ENCODE results near the gene GFPT2. TPM values are rescaled to one million over a fixed set of nuclear protein-coding genes. Genes with fewer than 3 reads are reported as not detected.

The GFPT2 gene
- total RNA-seq, 1 donor from 2014 or later, result 15.7 TPM

DNA sequence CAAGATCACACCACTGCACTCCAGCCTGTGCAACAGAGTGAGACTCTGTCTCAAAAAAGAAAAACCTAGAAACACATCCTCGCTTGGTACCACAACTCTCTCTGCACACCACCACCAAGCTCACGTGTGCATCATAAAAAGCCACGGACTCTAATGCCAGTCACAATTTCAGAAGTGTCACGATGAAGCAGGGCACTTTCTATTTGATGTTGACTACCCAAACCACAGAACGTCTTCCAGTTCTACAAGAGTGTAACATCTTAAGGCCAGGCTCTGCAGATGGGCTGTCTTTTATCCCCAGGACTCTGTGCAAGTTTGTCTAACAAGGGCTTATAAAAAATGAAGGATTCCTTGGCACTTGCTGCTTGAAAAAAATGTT, 22.9 kb downstream of the GFPT2 start:
- TF ChIP-seq, protein P1, sequence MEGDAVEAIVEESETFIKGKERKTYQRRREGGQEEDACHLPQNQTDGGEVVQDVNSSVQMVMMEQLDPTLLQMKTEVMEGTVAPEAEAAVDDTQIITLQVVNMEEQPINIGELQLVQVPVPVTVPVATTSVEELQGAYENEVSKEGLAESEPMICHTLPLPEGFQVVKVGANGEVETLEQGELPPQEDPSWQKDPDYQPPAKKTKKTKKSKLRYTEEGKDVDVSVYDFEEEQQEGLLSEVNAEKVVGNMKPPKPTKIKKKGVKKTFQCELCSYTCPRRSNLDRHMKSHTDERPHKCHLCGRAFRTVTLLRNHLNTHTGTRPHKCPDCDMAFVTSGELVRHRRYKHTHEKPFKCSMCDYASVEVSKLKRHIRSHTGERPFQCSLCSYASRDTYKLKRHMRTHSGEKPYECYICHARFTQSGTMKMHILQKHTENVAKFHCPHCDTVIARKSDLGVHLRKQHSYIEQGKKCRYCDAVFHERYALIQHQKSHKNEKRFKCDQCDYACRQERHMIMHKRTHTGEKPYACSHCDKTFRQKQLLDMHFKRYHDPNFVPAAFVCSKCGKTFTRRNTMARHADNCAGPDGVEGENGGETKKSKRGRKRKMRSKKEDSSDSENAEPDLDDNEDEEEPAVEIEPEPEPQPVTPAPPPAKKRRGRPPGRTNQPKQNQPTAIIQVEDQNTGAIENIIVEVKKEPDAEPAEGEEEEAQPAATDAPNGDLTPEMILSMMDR (IDR thresholded peaks at IDR 0.05; ENCODE audit: unreplicated experiment), result no peak
- DNase-seq (ENCODE audit: low spot score in 2 of 2, unreplicated experiment in 2 of 2), result no peak
- Mint-ChIP-seq H3K4me3 (no peak overlapping the region), H3K36me3 (peaks cover 4% of the 10 kb centered on the region), H3K27ac (peak overlapping the region; percentile 68), H3K27me3 (ENCODE audit: low read depth) (no peaks in the 10 kb centered on the region), H3K9me3 (no peaks in the 10 kb centered on the region), H3K4me1 (peaks cover 22% of the 10 kb centered on the region)

GRCh38 chr5:180329606-180330269, 23.4 kb downstream of the GFPT2 start:
- peaks cover 22% of the 10 kb centered on the region for H3K4me1 Mint-ChIP-seq
- peaks cover 4% of the 10 kb centered on the region for H3K36me3 Mint-ChIP-seq
- no peak overlapping the region for H3K27ac Mint-ChIP-seq
- DNase-seq (ENCODE audit: low spot score in 2 of 2, unreplicated experiment in 2 of 2), result no peak
- no peak overlapping the region for H3K4me3 Mint-ChIP-seq
- no peaks in the 10 kb centered on the region for H3K27me3 Mint-ChIP-seq (ENCODE audit: low read depth)
- H3K9me3 Mint-ChIP-seq, result no peaks in the 10 kb centered on the region
- TF ChIP-seq, protein P1 (IDR thresholded peaks at IDR 0.05; ENCODE audit: unreplicated experiment), result no peak

DNA sequence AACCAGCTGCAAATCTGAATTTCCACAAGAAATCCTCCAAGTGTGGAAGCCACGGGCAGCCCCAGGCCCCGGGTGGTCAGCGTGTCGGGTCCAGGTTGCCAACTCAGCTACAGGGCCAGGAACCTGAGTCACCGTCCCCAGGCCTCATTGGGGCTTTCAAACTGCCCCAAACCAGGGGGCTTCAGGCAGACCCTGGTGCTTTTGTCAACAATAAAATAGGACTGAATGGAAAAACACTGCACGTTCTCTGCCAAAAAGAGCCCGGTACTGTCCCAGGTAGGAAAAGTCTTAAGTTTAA, 24.0 kb downstream of the GFPT2 start:
- Mint-ChIP-seq H3K4me1 (peaks cover 22% of the 10 kb centered on the region), H3K9me3 (no peaks in the 10 kb centered on the region), H3K27me3 (ENCODE audit: low read depth) (no peaks in the 10 kb centered on the region), H3K27ac (no peak overlapping the region), H3K4me3 (no peak overlapping the region), H3K36me3 (peaks cover 4% of the 10 kb centered on the region)
- TF ChIP-seq, protein P1 (IDR thresholded peaks at IDR 0.05; ENCODE audit: unreplicated experiment), result no peak
- no peak for DNase-seq (ENCODE audit: low spot score in 2 of 2, unreplicated experiment in 2 of 2)

- Mint-ChIP-seq H3K4me3 (no peak overlapping the region), H3K36me3 (peaks cover 2% of the 10 kb centered on the region), H3K27ac (no peak overlapping the region), H3K9me3 (no peaks in the 10 kb centered on the region), H3K27me3 (ENCODE audit: low read depth) (no peaks in the 10 kb centered on the region), H3K4me1 (peaks cover 22% of the 10 kb centered on the region)
- peak in 1 of 2 experiments; percentile 63 for DNase-seq (ENCODE audit: low spot score in 2 of 2, unreplicated experiment in 2 of 2)
- TF ChIP-seq, protein P1 (IDR thresholded peaks at IDR 0.05; ENCODE audit: unreplicated experiment), result peak; percentile 83
Observed at GRCh38 chr5:180328296-180329137, 24.6 kb downstream of the GFPT2 start.

DNA sequence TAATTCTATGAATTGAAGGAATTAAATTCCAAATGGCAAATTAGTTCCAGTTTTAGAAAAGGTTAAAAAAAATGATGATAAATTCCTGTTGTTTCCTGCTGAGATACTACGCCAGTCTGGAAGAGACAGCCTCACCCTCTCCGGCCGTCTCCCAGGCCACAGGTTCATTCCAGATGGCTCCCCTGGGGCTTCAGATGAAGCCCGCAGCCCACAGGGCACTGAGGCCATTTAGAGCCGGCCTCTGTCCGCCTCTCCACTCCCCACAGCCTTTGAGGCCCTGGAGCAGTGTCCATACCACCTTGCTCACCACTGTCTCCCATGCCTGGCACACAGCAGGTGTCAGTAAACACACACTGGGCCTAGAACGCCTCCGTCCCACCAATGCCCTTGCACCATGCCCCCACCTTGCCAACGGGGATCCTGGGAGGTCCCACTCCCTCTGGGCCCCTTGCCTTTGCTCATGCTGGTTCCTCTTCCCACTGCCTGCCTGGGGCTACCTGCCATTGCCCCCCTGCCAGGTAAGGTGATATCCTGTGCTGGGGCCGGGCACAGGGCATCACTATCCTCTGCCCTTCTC, 26.1 kb downstream of the GFPT2 start:
- no peak for DNase-seq (ENCODE audit: low spot score in 2 of 2, unreplicated experiment in 2 of 2)
- H3K36me3 Mint-ChIP-seq, result no peaks in the 10 kb centered on the region
- H3K4me3 Mint-ChIP-seq, result no peak overlapping the region
- H3K27me3 Mint-ChIP-seq (ENCODE audit: low read depth), result no peaks in the 10 kb centered on the region
- peaks cover 20% of the 10 kb centered on the region for H3K4me1 Mint-ChIP-seq
- H3K27ac Mint-ChIP-seq, result no peak overlapping the region
- H3K9me3 Mint-ChIP-seq, result no peaks in the 10 kb centered on the region
- TF ChIP-seq, protein P1 (IDR thresholded peaks at IDR 0.05; ENCODE audit: unreplicated experiment), result no peak
